ENCODE results near the gene CSF3.

GRCh38 chr17:39997543-39997942 is 17.7 kb upstream of the CSF3 start:
- TF ChIP-seq SMC3 (IDR thresholded peaks at IDR 0.05; ENCODE audit: low read depth, low read length) (no peak), CTCF (conservative IDR thresholded peaks at IDR 0.05; ENCODE audit: low read depth, low read length) (no peak)
